NOMO-1 treated with dmso at 0.1 percent for 144 hours (cell line): Measurements from ENCODE around the gene SIPA1L2.
A peak's percentile ranks its signal among the peaks of the same experiment; 100 is the strongest.

Source experiments
- DNase-seq: peaks from one replicate; lab custom pipeline; 2025; ENCODE audit not compliant: unreplicated experiment; lab: John Stamatoyannopoulos, UW

Gene SIPA1L2

DNA sequence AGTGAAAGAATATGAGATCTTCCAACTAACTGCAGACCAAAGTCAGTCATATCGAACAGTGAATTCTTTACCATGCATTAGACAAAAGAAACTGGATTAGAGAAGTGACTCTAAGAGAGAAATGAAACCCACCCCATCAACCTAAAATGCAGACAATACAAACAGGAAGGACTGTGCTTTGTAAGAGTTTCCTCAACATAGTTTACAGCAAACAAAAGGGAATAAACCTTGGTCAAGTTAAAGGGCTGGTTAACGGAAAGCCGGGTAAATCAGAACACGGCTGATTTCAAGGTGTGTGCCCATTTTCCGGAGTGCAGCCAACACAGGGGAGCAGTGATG lies 39.2 kb downstream of the SIPA1L2 start:
- peak; percentile 31 for DNase-seq

DNA sequence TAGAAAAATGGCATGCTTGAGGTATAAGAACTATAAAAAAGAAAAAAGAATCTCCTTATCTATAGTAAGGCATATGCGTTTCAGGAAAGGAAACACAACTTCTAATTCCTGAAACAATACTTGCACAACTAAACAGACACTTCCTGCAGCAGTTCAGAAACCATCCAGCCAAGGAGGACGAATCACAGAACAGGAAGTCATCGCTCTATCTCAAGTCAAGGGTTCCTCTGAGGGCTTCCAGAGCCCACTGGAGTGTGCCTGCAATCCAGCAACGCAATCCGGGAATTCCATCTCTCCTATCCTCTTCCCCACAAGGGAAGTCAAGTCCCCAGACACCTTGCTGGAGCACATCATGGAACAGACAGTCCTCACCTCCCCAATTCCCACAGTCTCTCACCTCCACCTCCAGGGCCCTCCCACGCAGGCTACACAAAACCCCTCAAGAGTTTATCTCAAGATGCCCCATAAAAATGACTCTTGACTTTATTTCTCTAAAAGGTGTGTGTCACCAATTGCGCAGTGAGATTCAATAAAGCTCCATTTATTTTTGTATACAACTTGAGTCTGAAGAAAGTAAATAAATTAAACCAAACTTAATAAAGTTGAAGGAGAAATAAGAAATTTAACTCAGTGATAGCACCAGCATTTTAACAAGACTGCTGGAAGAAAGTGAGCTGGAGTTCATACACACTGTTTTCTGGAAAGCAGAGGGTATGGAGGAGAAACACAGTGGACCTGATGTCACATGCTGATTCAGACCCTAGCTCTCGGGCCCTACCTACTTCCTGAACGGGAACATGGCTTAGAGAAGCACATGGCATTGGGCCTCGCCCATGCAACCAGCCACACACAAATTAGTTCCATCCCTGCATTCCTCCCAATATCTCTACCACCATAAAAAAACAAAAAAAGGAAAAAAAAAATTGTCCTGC lies 39.9 kb downstream of the SIPA1L2 start:
- peak; percentile 8 for DNase-seq

DNA sequence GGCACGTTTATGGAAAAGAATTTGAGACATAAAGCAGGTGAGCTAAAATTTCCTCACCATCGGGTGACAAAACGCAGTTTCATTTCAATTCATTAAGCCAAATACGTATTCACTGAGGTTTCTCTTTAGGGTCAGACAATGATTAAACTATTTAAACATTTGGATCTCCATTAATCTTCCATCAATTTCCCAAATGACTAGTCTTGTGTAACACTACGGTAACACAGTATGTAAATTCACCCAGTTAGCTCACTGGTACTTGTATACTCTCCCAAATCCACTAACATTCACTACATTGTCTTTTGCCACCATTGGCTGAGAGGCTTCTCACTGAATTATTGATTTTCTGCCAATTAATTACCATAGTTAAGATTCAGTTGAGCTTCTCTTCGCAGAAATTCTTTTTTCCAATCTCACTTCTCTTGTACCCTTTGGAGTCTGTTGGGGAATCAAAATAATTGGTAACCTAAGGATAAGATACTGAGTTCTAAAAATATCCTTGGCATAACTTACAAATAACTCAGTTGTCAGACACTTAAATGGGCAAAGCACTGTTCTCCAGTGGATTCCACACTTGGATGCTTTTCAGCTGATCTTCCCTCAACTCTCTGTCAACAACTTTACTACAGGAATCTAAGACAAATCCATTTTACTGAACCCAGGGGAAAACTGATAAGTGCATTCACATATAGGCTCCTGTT lies 40.7 kb downstream of the SIPA1L2 start:
- DNase-seq, result no peak

DNA sequence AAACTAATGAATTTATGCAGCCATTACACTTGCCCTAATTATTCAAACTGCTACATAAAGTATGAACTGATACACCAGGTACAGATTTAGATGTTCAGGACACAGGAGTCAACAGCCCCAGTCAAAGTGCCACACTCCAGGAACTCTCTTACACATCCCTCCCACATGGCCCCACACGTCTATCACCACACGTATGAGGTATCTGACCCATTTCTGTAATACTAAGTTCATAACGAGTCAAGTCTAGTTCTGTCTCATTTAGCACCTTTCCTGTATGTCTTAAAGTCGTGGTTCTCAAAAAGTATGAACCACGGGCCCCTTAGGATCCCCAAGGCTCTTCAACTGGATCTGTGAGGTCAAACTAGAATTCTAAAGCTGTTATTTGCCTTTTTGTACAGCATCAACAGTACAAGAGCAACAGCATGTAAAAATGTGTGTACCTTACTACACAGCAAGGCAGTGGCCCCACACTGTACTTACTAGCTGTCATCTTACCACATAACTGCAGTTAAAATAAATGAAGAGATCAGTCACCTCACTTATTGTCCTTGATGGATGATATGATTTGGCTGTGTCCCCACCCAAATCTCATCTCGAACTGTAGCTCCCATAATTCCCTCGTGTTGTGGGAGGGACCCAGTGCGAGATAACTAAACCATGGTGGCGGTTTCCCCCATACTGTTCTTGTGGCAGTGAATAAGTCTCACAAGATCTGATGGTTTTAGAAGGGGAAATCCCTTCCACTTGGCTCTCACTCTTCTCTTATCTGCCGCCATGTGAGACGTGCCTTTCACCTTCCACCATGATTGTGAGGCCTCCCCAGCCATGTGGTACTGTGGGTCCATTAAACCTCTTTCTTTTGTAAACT lies 42.6 kb downstream of the SIPA1L2 start:
- DNase-seq, result no peak

DNA sequence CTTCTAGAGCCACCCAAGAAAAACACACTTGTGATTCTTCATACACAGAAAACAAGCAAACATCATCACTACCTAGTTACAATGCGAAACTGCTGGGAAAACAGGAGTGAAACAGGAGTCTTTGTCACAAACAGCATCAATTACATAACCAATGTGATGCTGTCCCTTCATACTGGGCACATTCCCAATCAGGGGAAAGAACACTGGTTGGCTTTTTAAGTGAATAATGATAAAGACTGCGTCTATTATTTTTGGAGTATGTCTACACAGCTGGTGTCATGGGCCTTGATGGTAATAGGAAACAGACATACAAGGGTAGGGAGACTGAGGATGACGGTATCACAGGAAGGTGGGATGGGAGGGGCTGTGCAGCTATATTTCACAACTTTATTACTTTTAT lies 43.3 kb downstream of the SIPA1L2 start:
- no peak for DNase-seq

DNA sequence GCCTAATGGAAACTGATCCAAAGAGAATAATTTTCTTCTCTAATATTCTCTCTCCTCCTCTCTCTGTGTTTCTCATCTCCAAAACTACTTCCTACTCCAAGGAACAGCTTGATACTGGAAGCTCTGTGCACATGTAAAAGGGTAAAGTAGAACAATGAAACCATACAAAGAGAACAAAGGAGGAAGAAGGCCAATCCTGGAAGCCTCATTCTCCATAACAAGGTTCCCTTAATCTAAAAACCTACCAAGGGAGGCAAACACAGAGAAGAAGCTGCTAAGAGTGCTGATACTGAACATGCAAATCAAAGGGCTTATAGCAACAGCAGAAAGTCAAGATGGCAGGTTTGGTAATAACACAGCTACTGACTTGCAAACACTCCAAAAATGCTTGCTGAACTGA lies 44.4 kb downstream of the SIPA1L2 start:
- no peak for DNase-seq

DNA sequence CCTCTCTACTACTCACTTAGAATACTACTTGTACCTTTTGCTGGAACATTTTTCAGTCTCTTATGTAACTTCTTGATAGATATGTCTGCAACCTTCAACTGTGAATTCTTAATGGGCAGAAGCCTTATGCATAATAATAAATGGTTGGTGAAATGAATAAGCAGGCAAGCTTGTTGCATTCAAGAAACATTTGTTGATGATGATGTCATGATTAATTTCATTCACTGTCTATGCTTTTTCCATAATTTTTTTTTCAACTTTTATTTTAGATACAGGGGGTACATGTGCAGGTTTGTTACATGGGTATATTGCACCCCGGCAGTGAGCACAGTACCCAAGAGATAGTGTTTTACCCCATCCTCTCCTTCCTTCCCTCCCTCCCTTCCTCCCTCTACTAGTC lies 48.0 kb downstream of the SIPA1L2 start:
- DNase-seq, result no peak
